ENCODE results near the gene VTN.

GRCh38 chr17:28391401-28391800, 21.3 kb upstream of the VTN start:
- no peak for TF ChIP-seq CTCF (conservative IDR thresholded peaks at IDR 0.05; ENCODE audit: low read length)
- no peak for TF ChIP-seq EZH2phosphoT487 (IDR thresholded peaks at IDR 0.05; ENCODE audit: borderline replicate concordance, low read depth, low read length)
